Measurements from ENCODE around the gene DPP6. TPM values are rescaled to one million over a fixed set of nuclear protein-coding genes. Genes with fewer than 3 reads are reported as not detected.

Gene DPP6
- total and polyA plus RNA-seq, 2 experiments from 2014 or later = 0.20 to 0.44 TPM

DNA sequence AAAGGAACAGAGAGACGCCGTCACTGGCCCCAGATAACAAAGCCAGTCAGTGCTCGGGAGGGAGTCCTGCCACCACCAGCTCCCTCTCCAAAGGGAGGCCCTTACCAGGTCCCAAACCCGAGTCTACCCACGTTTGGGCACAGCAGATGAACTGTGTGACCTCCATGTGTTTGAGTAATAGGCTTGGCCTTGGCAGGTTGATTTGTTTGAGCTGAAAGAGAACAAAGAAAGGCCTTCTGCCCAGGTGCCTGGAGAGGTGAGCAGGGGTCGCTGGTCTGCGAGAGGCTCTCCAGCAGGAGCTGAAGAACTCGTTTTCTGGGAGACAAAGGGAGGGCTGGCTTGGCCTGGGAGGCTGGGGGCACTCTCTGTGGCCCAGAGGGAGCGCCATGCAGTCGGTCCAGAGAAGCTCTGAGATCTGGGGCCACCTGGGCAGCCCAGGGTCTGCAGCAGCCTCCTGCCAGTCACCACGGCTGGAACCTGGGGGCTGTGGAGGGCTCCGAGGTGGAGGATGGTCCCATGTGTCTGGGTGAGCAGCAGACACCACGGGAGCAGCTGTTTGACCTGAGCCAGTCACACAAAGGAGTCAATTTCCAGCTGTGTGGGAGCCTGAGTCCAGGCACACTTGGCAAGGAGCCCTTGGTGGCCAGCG, 851.0 kb downstream of the DPP6 start:
- no peak overlapping the region for H3K4me3 ChIP-seq
- H3K27ac ChIP-seq = no peak overlapping the region
- H3K9me2 ChIP-seq (replicated peaks; ENCODE audit: insufficient read depth) = no peaks in the 10 kb centered on the region
- no peak overlapping the region for H3K4me2 ChIP-seq
- no peaks in the 10 kb centered on the region for H3K27me3 ChIP-seq
- H3K79me2 ChIP-seq = no peaks in the 10 kb centered on the region
- H3K9me3 ChIP-seq (ENCODE audit: low read depth) = no peaks in the 10 kb centered on the region
- no peak overlapping the region for H2AFZ ChIP-seq
- H3K36me3 ChIP-seq (replicated peaks; ENCODE audit: insufficient read depth, low read depth) = no peaks in the 10 kb centered on the region
- H4K20me1 ChIP-seq (ENCODE audit: insufficient read depth, poor library complexity, severe bottlenecking) = no peaks in the 10 kb centered on the region
- TF ChIP-seq, protein P1, sequence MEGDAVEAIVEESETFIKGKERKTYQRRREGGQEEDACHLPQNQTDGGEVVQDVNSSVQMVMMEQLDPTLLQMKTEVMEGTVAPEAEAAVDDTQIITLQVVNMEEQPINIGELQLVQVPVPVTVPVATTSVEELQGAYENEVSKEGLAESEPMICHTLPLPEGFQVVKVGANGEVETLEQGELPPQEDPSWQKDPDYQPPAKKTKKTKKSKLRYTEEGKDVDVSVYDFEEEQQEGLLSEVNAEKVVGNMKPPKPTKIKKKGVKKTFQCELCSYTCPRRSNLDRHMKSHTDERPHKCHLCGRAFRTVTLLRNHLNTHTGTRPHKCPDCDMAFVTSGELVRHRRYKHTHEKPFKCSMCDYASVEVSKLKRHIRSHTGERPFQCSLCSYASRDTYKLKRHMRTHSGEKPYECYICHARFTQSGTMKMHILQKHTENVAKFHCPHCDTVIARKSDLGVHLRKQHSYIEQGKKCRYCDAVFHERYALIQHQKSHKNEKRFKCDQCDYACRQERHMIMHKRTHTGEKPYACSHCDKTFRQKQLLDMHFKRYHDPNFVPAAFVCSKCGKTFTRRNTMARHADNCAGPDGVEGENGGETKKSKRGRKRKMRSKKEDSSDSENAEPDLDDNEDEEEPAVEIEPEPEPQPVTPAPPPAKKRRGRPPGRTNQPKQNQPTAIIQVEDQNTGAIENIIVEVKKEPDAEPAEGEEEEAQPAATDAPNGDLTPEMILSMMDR (IDR thresholded peaks at IDR 0.05; ENCODE audit: poor library complexity) = no peak
- no peak for TF ChIP-seq EZH2phosphoT487 (IDR thresholded peaks at IDR 0.05; ENCODE audit: low read depth, severe bottlenecking, unreplicated experiment)
- TF ChIP-seq EZH2 (IDR thresholded peaks at IDR 0.05; ENCODE audit: borderline replicate concordance) = no peak
- WGBS (ENCODE audit: low lambda C conversion rate, missing lambda C conversion rate) = 59% methylated on average over 14 of the region's 14 CpGs
- no peak for DNase-seq (ENCODE audit: low spot score)
- H3K4me1 ChIP-seq (ENCODE audit: insufficient read depth) = no peaks in the 10 kb centered on the region

DNA sequence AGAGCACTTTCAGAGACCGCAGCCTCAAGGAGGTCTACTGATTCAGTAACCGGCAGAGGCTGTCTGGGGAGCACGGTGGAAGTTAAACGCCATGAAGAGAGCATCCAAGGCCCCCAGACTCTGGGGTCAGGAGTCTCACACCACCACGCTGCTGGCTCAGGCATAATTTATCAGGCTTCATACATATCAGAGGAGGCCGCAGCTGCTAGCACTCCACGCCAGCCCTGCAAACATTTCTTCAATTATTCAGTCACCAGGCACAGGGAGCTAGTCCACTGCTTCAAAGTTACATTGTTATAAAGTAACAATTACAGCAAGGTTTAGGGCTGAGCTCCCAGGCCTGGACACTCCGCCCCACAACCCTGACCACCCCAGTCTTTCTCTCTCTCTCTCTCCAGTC, 852.9 kb downstream of the DPP6 start:
- Histone ChIP-seq H3K27ac (no peak overlapping the region), H3K27me3 (no peaks in the 10 kb centered on the region), H2AFZ (no peak overlapping the region), H3K9me3 (ENCODE audit: low read depth) (no peaks in the 10 kb centered on the region), H4K20me1 (ENCODE audit: insufficient read depth, poor library complexity, severe bottlenecking) (no peaks in the 10 kb centered on the region), H3K4me2 (no peak overlapping the region), H3K4me1 (ENCODE audit: insufficient read depth) (no peaks in the 10 kb centered on the region), H3K79me2 (no peaks in the 10 kb centered on the region), H3K36me3 (replicated peaks; ENCODE audit: insufficient read depth, low read depth) (no peaks in the 10 kb centered on the region), H3K4me3 (no peak overlapping the region), H3K9me2 (replicated peaks; ENCODE audit: insufficient read depth) (no peaks in the 10 kb centered on the region)
- WGBS (ENCODE audit: low lambda C conversion rate, missing lambda C conversion rate) = 90% methylated on average over 8 of the region's 8 CpGs
- DNase-seq (ENCODE audit: low spot score) = no peak
- TF ChIP-seq, protein P1 (IDR thresholded peaks at IDR 0.05; ENCODE audit: poor library complexity) = no peak
- no peak for TF ChIP-seq EZH2 (IDR thresholded peaks at IDR 0.05; ENCODE audit: borderline replicate concordance)
- TF ChIP-seq EZH2phosphoT487 (IDR thresholded peaks at IDR 0.05; ENCODE audit: low read depth, severe bottlenecking, unreplicated experiment) = no peak

DNA sequence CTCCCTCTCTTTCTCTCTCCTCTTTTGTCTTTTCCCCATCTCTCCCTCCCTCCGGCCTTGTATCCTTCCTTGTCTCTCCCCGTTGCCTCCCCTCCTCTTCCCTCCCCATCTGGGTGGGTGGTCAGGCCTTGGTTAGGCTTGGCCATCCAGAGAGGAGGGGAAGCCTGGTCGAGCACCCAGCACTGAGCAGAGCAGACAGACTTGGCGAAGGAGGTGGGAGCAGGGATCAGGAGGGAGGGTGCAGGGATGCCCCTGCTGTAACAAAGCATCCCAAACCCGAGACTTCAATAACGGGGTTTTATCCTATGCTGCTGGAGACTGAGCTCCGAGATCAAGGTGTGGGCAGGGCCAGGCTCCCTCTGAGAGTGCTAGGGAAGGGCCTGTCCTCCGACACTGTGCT, 853.4 kb downstream of the DPP6 start:
- no peak overlapping the region for H3K27ac ChIP-seq
- no peaks in the 10 kb centered on the region for H3K9me3 ChIP-seq (ENCODE audit: low read depth)
- no peaks in the 10 kb centered on the region for H4K20me1 ChIP-seq (ENCODE audit: insufficient read depth, poor library complexity, severe bottlenecking)
- H3K4me3 ChIP-seq = no peak overlapping the region
- no peaks in the 10 kb centered on the region for H3K9me2 ChIP-seq (replicated peaks; ENCODE audit: insufficient read depth)
- no peaks in the 10 kb centered on the region for H3K27me3 ChIP-seq
- TF ChIP-seq, protein P1 (IDR thresholded peaks at IDR 0.05; ENCODE audit: poor library complexity) = no peak
- no peak for TF ChIP-seq EZH2 (IDR thresholded peaks at IDR 0.05; ENCODE audit: borderline replicate concordance)
- no peak for TF ChIP-seq EZH2phosphoT487 (IDR thresholded peaks at IDR 0.05; ENCODE audit: low read depth, severe bottlenecking, unreplicated experiment)
- no peak overlapping the region for H2AFZ ChIP-seq
- H3K79me2 ChIP-seq = no peaks in the 10 kb centered on the region
- no peak for DNase-seq (ENCODE audit: low spot score)
- H3K4me1 ChIP-seq (ENCODE audit: insufficient read depth) = no peaks in the 10 kb centered on the region
- 87% methylated on average over 8 of the region's 8 CpGs for WGBS (ENCODE audit: low lambda C conversion rate, missing lambda C conversion rate)
- no peak overlapping the region for H3K4me2 ChIP-seq
- H3K36me3 ChIP-seq (replicated peaks; ENCODE audit: insufficient read depth, low read depth) = no peaks in the 10 kb centered on the region
